HG03558 (cell line): ENCODE measurements around the gene GTF2A1.

Experiments used
- ATAC-seq: cut with Tn5 transposase; IDR thresholded peaks from one replicate; pipeline ENCODE4 v1.9.1; 2021; ENCODE audit warnings: moderate number of reproducible peaks; ENCODE audit not compliant: unreplicated experiment; ENCODE audit errors: extremely low read depth

Gene GTF2A1

DNA sequence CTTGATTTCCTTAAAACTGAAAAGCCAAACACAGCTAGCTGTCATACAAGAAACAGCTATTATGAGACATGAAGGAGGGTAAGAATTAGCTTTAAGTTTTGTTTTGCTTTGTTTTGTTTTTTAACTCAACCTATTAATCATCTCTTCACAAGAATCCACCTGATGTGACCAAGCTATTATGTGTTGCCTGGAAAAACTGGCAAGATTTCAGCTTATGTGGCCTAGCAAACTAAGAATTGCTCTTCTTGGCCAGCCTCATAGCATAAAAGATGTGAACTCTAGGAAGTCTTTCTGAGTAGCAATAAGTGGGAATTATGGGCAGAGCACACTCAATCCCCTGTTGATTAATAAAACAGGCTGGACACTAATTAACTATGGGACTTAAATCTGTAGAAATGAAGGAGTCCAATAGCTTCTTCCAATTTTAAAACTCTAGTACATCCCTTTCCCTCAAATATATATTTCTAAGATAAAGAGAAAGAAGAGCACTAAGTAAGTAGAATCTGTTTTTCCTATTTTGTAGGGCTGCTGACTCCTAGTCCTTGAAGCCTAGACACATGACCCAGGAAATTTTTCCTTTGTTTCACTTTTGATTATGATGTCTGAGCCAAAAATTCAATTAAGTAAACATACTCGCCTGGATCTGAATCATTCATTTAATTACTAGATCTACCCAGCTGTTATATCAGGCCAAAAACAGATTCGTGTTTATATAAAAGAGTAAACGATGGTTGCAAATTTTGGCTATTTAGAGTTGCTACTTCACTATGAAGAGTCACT, 75.7 kb downstream of the GTF2A1 start:
- ATAC-seq: no peak

DNA sequence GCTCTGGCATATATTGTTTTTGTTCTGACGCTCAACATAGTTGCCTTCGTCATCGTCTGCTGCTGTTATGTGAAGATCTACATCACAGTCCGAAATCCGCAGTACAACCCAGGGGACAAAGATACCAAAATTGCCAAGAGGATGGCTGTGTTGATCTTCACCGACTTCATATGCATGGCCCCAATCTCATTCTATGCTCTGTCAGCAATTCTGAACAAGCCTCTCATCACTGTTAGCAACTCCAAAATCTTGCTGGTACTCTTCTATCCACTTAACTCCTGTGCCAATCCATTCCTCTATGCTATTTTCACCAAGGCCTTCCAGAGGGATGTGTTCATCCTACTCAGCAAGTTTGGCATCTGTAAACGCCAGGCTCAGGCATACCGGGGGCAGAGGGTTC, 77.0 kb downstream of the GTF2A1 start:
- no peak for ATAC-seq

DNA sequence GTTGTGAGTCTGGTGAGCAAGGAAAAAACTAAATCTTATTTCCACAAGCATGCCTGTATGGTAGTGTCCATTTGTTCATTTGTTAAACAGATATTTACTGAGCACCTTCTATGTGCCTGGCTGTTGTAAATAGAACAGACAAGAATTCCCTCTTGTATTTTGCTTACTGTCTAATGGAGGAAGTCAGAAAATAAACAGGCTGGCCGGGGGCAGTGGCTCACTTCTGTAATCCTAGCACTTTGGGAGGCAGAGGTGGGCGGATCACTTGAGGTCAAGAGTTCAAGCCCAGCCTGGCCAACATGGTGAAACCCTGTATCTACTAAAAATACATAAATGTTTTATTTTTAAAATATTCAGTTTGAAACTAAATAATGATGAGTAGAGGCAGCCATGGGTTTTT, 79.3 kb downstream of the GTF2A1 start:
- ATAC-seq: no peak

DNA sequence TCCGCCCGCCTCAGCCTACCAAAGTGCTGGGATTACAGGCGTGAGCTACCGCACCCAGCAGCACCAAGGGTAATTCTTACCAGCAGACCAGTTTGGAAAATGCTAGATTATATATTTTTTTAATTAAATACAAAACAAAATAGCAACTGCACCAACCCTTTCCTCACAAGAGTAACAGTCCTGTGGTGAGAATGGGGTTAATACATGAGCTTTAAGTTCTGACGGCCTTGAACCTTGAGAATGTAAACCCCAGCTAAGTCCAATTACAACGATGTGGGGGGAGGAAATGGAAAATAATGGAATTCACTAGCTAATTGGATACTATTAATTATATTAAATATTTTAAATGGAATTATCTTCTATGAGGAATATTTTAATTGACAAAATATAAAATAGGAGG, 82.3 kb downstream of the GTF2A1 start:
- ATAC-seq: no peak

DNA sequence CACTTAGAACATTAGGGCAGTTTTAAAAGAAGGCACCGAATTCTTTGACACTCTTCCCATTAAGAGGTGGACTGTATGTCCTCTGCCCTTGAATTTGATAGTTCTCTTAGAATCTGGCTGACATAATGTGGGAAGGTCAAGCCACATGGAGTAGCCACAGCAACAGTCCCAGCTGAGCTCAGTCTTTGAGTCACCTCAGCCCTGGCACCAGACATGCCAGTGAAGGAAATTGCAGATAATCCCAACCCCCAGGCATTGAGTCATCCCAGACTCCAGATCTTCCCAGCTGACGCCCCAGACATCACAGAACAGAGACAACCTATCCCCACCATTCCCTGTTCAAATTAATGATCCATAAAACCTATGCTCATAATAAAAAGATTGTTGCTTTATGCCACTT, 83.4 kb downstream of the GTF2A1 start:
- no peak for ATAC-seq

DNA sequence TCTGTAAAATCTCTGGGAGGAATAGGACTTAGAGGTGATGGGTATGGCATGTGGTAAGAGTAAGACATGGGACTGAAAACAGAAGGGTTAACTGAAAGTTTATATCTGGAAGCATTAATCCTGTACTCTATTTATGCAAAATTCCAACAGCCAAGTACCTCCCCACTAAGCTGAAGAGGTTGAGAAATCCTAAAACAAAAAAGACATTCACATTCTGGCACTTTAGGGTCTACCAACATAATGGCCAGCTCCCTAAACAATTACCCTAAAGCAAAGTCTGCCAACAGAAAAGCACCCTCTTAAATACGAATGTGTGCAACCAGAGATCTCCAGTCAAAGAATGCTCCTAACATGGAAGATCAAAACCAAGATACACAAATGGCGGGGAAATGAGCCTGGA, 87.4 kb downstream of the GTF2A1 start:
- no peak for ATAC-seq

DNA sequence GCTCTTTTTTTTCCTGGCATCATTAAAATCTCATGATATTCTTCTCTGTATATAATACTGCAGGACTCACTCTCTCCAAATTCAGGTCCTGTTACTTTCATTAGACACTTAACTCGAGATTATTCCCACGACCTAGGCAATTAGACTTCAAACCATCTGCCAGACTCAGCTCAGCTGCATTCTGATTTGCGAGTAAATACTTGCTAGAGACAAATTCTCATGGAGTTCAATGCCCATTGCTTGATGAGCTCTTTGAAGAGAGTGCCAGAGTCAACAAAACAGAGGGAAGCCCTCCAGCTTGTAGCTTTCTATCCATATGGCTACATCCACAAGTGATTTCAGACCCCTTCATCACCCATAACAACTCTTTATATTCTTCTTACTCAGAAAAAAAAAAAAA, 88.3 kb downstream of the GTF2A1 start:
- no peak for ATAC-seq

DNA sequence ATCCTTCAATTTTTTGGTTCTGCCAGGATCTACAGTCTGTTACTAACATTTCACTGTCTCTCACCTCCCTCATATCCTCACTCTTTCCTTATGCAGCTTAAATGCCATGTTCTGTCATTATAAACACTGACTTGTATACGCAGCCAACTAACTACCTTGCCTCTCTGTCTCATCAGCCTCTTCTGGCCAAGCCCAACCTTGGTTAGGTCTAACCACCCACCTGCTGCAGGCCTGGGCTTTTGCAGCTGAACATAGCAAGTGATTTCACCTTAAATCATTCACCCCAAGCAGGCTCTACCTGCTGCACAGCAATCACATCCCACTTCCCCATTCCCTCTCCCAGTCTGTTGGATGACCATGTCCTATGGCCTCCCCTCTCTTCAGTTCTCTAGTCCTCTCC, 91.5 kb downstream of the GTF2A1 start:
- ATAC-seq: no peak

DNA sequence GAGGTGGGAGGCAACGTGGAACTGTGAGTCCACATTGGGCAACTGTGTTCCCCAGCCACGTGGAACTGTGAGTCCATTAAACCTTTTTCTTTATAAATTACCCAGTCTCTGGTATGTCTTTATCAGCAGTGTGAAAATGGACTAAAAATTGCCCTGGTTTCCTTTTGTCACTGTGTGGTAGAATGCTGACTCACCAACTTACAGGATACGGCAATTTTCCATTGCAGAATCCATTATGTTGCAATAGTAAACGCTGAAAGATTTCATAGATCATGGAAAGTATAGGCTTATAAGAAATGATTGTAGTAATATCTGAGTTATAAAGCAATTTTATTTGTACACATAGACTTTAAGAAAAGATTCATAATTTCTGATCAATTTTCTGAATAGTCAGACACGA, 93.0 kb downstream of the GTF2A1 start:
- ATAC-seq: no peak

DNA sequence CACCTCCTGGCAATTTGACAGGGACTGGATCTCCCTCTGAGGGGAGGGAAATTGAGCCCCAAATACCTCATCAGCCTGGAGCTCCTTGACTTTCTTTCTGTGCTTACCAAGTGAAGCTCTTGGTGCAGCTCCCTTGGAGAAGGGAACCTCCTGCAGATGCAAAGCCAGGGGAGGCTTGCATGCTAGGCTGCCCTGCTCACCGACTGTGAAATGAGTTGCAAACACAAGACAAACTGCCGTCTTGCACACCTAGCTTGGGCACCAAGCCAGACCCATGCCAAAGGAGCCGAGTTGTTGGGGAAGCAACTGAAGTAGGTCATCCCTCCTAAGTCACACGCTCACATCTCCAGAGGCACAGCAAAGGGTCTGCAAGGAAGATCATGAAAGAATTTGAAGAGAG, 95.2 kb downstream of the GTF2A1 start:
- ATAC-seq: no peak
